Measurements from ENCODE around the gene KDELR3. TPM values are rescaled to one million over a fixed set of nuclear protein-coding genes. Genes with fewer than 3 reads are reported as not detected.

The KDELR3 gene
- total and polyA plus RNA-seq, 10 of the 15 experiments (the other 5 are each of a cell fraction or from before 2014, with no cell fraction given) = 0.15 to 0.98 (median 0.25) TPM; not detected in 1

DNA sequence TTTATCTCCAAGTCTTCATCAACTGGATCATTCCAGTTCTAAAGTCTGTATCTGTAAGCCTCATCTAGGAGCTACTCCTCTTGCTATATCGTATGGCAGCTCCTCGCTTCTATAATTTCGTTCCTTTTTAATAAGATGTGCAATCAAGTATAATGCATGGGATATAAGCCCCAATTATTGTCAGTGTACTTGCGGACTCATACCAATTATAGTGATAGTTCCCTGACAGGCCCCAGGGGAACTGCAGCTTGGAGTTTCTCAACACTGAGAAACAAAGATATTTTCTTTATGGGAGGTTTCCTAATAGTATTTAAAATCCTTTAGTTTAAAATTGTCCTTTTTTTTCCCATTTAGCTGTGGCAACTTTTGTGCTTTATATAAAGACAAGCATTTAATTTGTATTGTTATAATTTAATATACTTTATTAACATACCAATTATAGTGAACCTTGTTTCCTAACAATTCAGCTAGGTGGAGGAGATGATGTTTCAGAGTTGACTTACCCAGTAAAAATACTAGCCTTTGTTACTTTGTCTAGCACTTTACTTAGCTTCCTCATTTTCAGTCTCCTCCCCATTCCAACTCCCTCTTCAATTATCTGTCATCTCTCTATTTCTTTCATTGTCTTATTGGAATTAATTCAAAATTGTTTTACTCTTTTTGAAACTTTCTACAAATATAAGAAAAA lies 63.5 kb downstream of the KDELR3 start:
- Histone ChIP-seq H4K20me1 (ENCODE audit: control insufficient read depth, insufficient read depth) (no peaks in the 10 kb centered on the region), H3K27me3 (replicated peaks in 1 of 2; ENCODE audit: control insufficient read depth in 2 of 2, insufficient read depth in 2 of 2, low read length in 1 of 2) (no peaks in the 10 kb centered on the region), H3K9ac (ENCODE audit: control insufficient read depth, insufficient read depth, low read length) (no peak overlapping the region), H3K4me3 (no peak overlapping the region), H3K4me2 (ENCODE audit: control insufficient read depth, insufficient read depth) (no peak overlapping the region), H3K9me3 (replicated peaks; ENCODE audit: control insufficient read depth, insufficient read depth, low read length) (no peaks in the 10 kb centered on the region), H3K27ac (ENCODE audit: control insufficient read depth, insufficient read depth) (no peak overlapping the region), H3K79me2 (ENCODE audit: control insufficient read depth, insufficient read depth, low read length) (no peaks in the 10 kb centered on the region), H3K36me3 (ENCODE audit: control insufficient read depth in 2 of 2, insufficient read depth in 2 of 2, low read length in 1 of 2) (no peaks in the 10 kb centered on the region), H2AFZ (ENCODE audit: control insufficient read depth, low read depth, low read length) (peak overlapping the region; percentile 60; the same call in 1 of the 2 replicates), H3K4me1 (ENCODE audit: control insufficient read depth, insufficient read depth, low read length) (no peaks in the 10 kb centered on the region)
- ChIA-PET SMC1A (ENCODE audit: uncharacterized antibody, unreplicated experiment) (interaction anchor here (1.1 to 1.2 kb wide), 3 partner anchors 8 to 10 kb away, joined by 3 to 5 read pairs (median 4); no protein-coding TSS in a partner anchor), RAD21 (ENCODE audit: unreplicated experiment) (interaction anchor here (1.3 kb wide), 1 partner anchor 34 kb away, joined by 3 read pairs; no protein-coding TSS in a partner anchor), CTCF (interaction anchor here (0.7 to 1.0 kb wide), 3 partner anchors 8 to 479 kb away, joined by 3 to 4 read pairs (median 3); no protein-coding TSS in a partner anchor), POLR2A (interaction anchor here (0.9 kb wide), 1 partner anchor 10 kb away, joined by 3 read pairs; no protein-coding TSS in a partner anchor)
- DNase-seq (ENCODE audit: low read depth, low spot score) = no peak
- no TSS peak for BruUV-seq (replicated peaks)
- in situ Hi-C loops (cut with MboI) (no loop called here), intact Hi-C loops (cut with micrococcal nuclease; ENCODE audit: unreplicated experiment) (no loop called here)
- WGBS (ENCODE audit: insufficient coverage, insufficient replicate concordance, low lambda C conversion rate, missing lambda C conversion rate) = 97% methylated on average over 4 of the region's 4 CpGs
- no peak for ATAC-seq
- FAIRE-seq = no peak
- TF ChIP-seq NR2C2 (IDR thresholded peaks at IDR 0.05; ENCODE audit: borderline replicate concordance, control insufficient read depth, insufficient read length, low read depth) = no peak
- no peak for TF ChIP-seq PBX3 (IDR thresholded peaks at IDR 0.05; ENCODE audit: insufficient replicate concordance, low read depth, low read length)
- TF ChIP-seq ZBTB33 (IDR thresholded peaks at IDR 0.05) = no peak
- TF ChIP-seq, protein P1, sequence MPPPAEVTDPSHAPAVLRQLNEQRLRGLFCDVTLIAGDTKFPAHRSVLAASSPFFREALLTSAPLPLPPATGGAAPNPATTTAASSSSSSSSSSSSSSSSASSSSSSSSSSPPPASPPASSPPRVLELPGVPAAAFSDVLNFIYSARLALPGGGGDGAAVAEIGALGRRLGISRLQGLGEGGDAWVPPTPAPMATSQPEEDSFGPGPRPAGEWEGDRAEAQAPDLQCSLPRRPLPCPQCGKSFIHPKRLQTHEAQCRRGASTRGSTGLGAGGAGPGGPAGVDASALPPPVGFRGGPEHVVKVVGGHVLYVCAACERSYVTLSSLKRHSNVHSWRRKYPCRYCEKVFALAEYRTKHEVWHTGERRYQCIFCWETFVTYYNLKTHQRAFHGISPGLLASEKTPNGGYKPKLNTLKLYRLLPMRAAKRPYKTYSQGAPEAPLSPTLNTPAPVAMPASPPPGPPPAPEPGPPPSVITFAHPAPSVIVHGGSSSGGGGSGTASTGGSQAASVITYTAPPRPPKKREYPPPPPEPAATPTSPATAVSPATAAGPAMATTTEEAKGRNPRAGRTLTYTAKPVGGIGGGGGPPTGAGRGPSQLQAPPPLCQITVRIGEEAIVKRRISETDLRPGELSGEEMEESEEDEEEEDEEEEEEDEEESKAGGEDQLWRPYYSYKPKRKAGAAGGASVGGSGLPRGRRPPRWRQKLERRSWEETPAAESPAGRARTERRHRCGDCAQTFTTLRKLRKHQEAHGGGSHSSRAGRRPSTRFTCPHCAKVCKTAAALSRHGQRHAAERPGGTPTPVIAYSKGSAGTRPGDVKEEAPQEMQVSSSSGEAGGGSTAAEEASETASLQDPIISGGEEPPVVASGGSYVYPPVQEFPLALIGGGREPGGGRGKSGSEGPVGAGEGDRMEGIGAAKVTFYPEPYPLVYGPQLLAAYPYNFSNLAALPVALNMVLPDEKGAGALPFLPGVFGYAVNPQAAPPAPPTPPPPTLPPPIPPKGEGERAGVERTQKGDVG (CRISPR knock-in tag; IDR thresholded peaks at IDR 0.05) = no peak
- no peak for TF ChIP-seq RCOR1 (conservative IDR thresholded peaks at IDR 0.05; ENCODE audit: low read depth, low read length)
- TF ChIP-seq CBX3 (IDR thresholded peaks at IDR 0.05; ENCODE audit: borderline replicate concordance, low read depth) = no peak
- TF ChIP-seq CBFB (IDR thresholded peaks at IDR 0.05; ENCODE audit: low read depth) = no peak
- TF ChIP-seq, protein P2, sequence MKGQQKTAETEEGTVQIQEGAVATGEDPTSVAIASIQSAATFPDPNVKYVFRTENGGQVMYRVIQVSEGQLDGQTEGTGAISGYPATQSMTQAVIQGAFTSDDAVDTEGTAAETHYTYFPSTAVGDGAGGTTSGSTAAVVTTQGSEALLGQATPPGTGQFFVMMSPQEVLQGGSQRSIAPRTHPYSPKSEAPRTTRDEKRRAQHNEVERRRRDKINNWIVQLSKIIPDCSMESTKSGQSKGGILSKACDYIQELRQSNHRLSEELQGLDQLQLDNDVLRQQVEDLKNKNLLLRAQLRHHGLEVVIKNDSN (IDR thresholded peaks at IDR 0.05; ENCODE audit: borderline replicate concordance, extremely low read length, insufficient read depth, low read depth, low read length) = no peak
- TF ChIP-seq MXI1 (IDR thresholded peaks at IDR 0.05; ENCODE audit: low read depth, low read length) = no peak
- no peak for TF ChIP-seq TCF12 (IDR thresholded peaks at IDR 0.05; ENCODE audit: low read depth, low read length)
- no peak for TF ChIP-seq E4F1 (IDR thresholded peaks at IDR 0.05; ENCODE audit: borderline replicate concordance, partially characterized antibody)
